CD8-positive, alpha-beta memory T cell (primary cell): ENCODE data around the gene MTA1. TPM values are rescaled to one million over a fixed set of nuclear protein-coding genes. Genes with fewer than 3 reads are reported as not detected.

Source experiments
- CTCF ChIA-PET: fragments of 350-600 bp; sonication (Branson Sonifier 250); formaldehyde crosslinking; loops from one replicate; lab custom pipeline; 2021; ENCODE audit warnings: antibody characterized with exemption; lab: Charles Lee
- POLR2A ChIA-PET: fragments of 350-600 bp; sonication (Branson Sonifier 250); formaldehyde crosslinking; loops from one replicate; lab custom pipeline; 2021; ENCODE audit warnings: antibody characterized with exemption; lab: Charles Lee
- DNase-seq, 5 donors: peaks; one replicate each; pipeline versions ENCODE4 v3.0.0 to v3.0.0-alpha.2; 2020 to 2022; ENCODE audit warnings: mixed read lengths in 1 of 5
- H3K27ac ChIP-seq: one replicate; pipeline ENCODE4 v1.7.0; 2013; ENCODE audit warnings: low read depth, mild to moderate bottlenecking, low read length, moderate library complexity
- H3K27me3 ChIP-seq: 2 replicates; pipeline ENCODE4 v1.7.0; 2013; ENCODE audit warnings: low read length, mild to moderate bottlenecking; ENCODE audit not compliant: insufficient read depth, poor library complexity, severe bottlenecking
- H3K36me3 ChIP-seq: 2 replicates; pipeline ENCODE4 v1.7.0; 2013; ENCODE audit warnings: mild to moderate bottlenecking, low read length, moderate library complexity; ENCODE audit not compliant: insufficient read depth
- H3K4me1 ChIP-seq: 2 replicates; pipeline ENCODE4 v1.7.0; 2013; ENCODE audit warnings: mild to moderate bottlenecking, low read length, moderate library complexity; ENCODE audit not compliant: insufficient read depth
- H3K4me3 ChIP-seq: 2 replicates; pipeline ENCODE4 v1.7.0; 2013; ENCODE audit warnings: mild to moderate bottlenecking, low read length
- H3K9me3 ChIP-seq: 2 replicates; pipeline ENCODE4 v1.7.0; 2013; ENCODE audit warnings: mild to moderate bottlenecking, low read length
- H3K27ac Mint-ChIP-seq, 8 donors: one replicate each; pipeline ENCODE4 v1.8.0; 2020 to 2021; ENCODE audit warnings: mixed read lengths in 8 of 8, mild to moderate bottlenecking in 6 of 8, inconsistent platforms in 3 of 8, moderate library complexity in 3 of 8
- H3K27me3 Mint-ChIP-seq, 2 donors: one replicate each; pipeline ENCODE4 v1.8.0; 2020 to 2021; ENCODE audit warnings: mixed read lengths in 2 of 2, mild to moderate bottlenecking in 1 of 2, moderate library complexity in 1 of 2
- H3K36me3 Mint-ChIP-seq, 3 donors: one replicate each; pipeline ENCODE4 v1.8.0; 2020 to 2021; ENCODE audit warnings: mixed read lengths in 3 of 3, inconsistent platforms in 1 of 3, mild to moderate bottlenecking in 1 of 3
- H3K4me1 Mint-ChIP-seq, 3 donors: one replicate each; pipeline ENCODE4 v1.8.0; 2020 to 2021; ENCODE audit warnings: mixed read lengths in 3 of 3, inconsistent platforms in 1 of 3, mild to moderate bottlenecking in 1 of 3
- H3K4me3 Mint-ChIP-seq, 7 donors: one replicate each; pipeline ENCODE4 v1.8.0; 2020 to 2021; ENCODE audit warnings: mixed read lengths in 7 of 7, mild to moderate bottlenecking in 6 of 7, moderate library complexity in 4 of 7, inconsistent platforms in 2 of 7
- H3K9me3 Mint-ChIP-seq, 5 donors: one replicate each; pipeline ENCODE4 v1.8.0; 2020 to 2022; ENCODE audit warnings: mixed read lengths in 5 of 5, mild to moderate bottlenecking in 3 of 5, moderate library complexity in 2 of 5, inconsistent platforms in 1 of 5
- polyA plus RNA-seq: library from polyadenylated mRNA; unstranded; fragments of 300-500 nt; fragmentation: Illumina TruSeq; gene quantifications from one replicate; pipeline ENCODE4 v1.2.3, GENCODE V29; 2021
- total RNA-seq, 2 experiments: library from RNA; stranded (reverse); gene quantifications; one replicate each; pipeline ENCODE4 v1.2.3, GENCODE V29; 2021

The MTA1 gene
- total RNA-seq (100 to 1,000 TPM; 124 to 129 TPM), polyA plus RNA-seq (6.1 TPM)

- ChIA-PET CTCF (no interaction called here), POLR2A (no interaction called here)
- peak; percentile 37 to 58 (median 43) for DNase-seq
- H3K36me3 Mint-ChIP-seq: peaks cover 0 to 2% (median 0%) of the 10 kb centered on the region in 3 donors
- H3K4me3 ChIP-seq: peak within 1 kb of the TSS; percentile 59
- H3K9me3 ChIP-seq: no peaks in the 10 kb centered on the region
- peak within 1 kb of the TSS; percentile 78 to 93 (median 87) for H3K4me3 Mint-ChIP-seq
- H3K4me1 Mint-ChIP-seq: peaks cover 25 to 43% (median 29%) of the 10 kb centered on the region in 3 donors
- H3K4me1 ChIP-seq: peaks cover 36% of the 10 kb centered on the region
- H3K9me3 Mint-ChIP-seq: no peaks in the 10 kb centered on the region
- peak within 1 kb of the TSS in 6 of 8 donors; percentile 23 to 92 (median 73) for H3K27ac Mint-ChIP-seq
- H3K36me3 ChIP-seq: no peaks in the 10 kb centered on the region
- peak within 1 kb of the TSS; percentile 51 for H3K27ac ChIP-seq
- no peaks in the 10 kb centered on the region for H3K27me3 ChIP-seq
- H3K27me3 Mint-ChIP-seq: peaks cover 2 to 8% of the 10 kb centered on the region in 2 donors
Observed at GRCh38 chr14:105419195-105420091, at the start of gene MTA1. TSS of gene MTA1 (plus strand) at chr14:105419827. CDS start at chr14:105420036, 209 bp downstream.

- POLR2A ChIA-PET: no interaction called here
- H3K4me3 Mint-ChIP-seq: no peak overlapping the region
Observed at GRCh38 chr14:105374389-105374788, 45.2 kb upstream of the MTA1 start.

DNA sequence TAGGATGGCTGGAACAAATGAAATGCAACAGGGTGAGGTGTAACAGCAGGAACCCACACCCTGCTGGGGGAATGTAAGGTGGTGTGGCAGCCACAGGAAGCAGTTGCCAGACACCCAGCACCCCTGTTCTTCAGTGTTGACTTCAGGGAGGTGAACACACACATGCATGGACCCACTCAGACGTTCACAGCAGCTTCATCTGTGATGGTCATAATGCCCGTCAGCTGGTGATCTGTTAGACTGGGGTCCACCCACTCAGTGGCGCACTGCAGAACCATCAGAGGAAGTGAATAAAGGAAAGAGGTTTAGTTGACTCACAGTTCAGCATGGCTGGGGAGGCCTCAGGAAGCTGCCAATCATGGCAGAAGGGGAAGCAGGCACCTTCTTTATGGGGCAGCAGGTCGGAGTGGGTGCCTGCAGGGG, 44.0 kb upstream of the MTA1 start:
- Mint-ChIP-seq H3K27me3 (no peaks in the 10 kb centered on the region), H3K4me3 (peak overlapping the region in 3 of 7 donors; percentile 15 to 77 (median 39)), H3K27ac (peak overlapping the region in 2 of 8 donors; percentile 38 to 86), H3K4me1 (peaks cover 11 to 13% (median 13%) of the 10 kb centered on the region in 3 donors), H3K9me3 (no peaks in the 10 kb centered on the region), H3K36me3 (peaks cover 0 to 3% (median 2%) of the 10 kb centered on the region in 3 donors)
- ChIA-PET CTCF (interaction anchor here (0.8 kb wide), 1 partner anchor 24 kb away, joined by 3 read pairs; no protein-coding TSS in a partner anchor), POLR2A (no interaction called here)
- H3K27me3 ChIP-seq: no peaks in the 10 kb centered on the region
- DNase-seq: peak in 1 of 5 donors; percentile 9
- H3K36me3 ChIP-seq: no peaks in the 10 kb centered on the region
- no peak overlapping the region for H3K27ac ChIP-seq
- H3K9me3 ChIP-seq: no peaks in the 10 kb centered on the region
- no peak overlapping the region for H3K4me3 ChIP-seq
- H3K4me1 ChIP-seq: peaks cover 19% of the 10 kb centered on the region

More at GRCh38 chr14:105374389-105374788, 45.2 kb upstream of the MTA1 start:
- Histone ChIP-seq H3K36me3 (no peaks in the 10 kb centered on the region), H3K27me3 (no peaks in the 10 kb centered on the region), H3K4me1 (peaks cover 20% of the 10 kb centered on the region), H3K9me3 (no peaks in the 10 kb centered on the region), H3K4me3 (no peak overlapping the region), H3K27ac (no peak overlapping the region)
- H3K4me1 Mint-ChIP-seq: peaks cover 12 to 14% (median 13%) of the 10 kb centered on the region in 3 donors
- CTCF ChIA-PET: interaction anchor here (1.3 to 5.8 kb wide), 4 partner anchors 24 to 159 kb away, joined by 4 to 72 read pairs (median 12); partner anchors contain the start of gene TEX22
- no peak for DNase-seq
- H3K27ac Mint-ChIP-seq: no peak overlapping the region
- H3K36me3 Mint-ChIP-seq: peaks cover 0 to 7% (median 2%) of the 10 kb centered on the region in 3 donors
- no peaks in the 10 kb centered on the region for H3K9me3 Mint-ChIP-seq
- H3K27me3 Mint-ChIP-seq: no peaks in the 10 kb centered on the region

GRCh38 chr14:105376521-105377440, 42.8 kb upstream of the MTA1 start:
- Histone ChIP-seq H3K4me1 (peaks cover 12% of the 10 kb centered on the region), H3K36me3 (no peaks in the 10 kb centered on the region), H3K4me3 (no peak overlapping the region), H3K9me3 (no peaks in the 10 kb centered on the region), H3K27me3 (no peaks in the 10 kb centered on the region), H3K27ac (no peak overlapping the region)
- H3K4me3 Mint-ChIP-seq: no peak overlapping the region
- CTCF ChIA-PET: interaction anchor here (0.8 kb wide), 1 partner anchor 25 kb away, joined by 3 read pairs; no protein-coding TSS in a partner anchor
- POLR2A ChIA-PET: no interaction called here
- H3K36me3 Mint-ChIP-seq: no peaks in the 10 kb centered on the region
- no peaks in the 10 kb centered on the region for H3K9me3 Mint-ChIP-seq
- H3K4me1 Mint-ChIP-seq: peaks cover 8 to 9% (median 8%) of the 10 kb centered on the region in 3 donors
- H3K27ac Mint-ChIP-seq: no peak overlapping the region
- H3K27me3 Mint-ChIP-seq: no peaks in the 10 kb centered on the region
- no peak for DNase-seq

DNA sequence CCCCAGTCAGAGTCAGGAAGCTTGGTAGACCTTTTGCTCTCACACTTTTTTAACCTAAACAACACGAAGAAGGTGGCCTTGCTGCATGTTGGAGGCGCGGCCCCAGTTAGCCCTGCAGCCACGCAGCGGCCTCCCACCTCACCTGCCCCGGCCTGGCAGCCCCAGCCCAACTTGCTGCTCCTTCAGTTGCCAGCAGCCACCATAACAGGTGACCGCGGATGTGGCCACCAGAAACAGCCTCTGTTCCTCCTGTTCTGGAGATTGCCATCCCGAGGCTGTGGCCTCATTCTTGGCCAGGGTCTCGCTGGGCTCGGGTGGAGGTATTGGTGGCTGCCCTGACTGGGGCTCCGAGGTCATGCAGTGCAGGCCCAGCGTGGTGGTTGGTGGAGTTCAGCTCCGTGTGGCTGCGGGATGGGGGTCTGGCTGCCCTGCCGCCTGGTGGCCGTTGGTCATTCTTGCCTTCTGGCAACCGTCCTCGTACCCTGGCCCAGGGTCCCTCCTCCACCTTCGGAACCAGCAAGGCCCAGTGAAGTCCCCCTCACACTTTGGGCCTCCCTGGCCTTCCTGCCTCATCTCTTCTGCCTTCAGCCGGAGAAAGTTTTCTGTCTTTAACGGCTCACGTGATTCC, 42.0 kb upstream of the MTA1 start:
- Mint-ChIP-seq H3K4me1 (peaks cover 8 to 9% (median 8%) of the 10 kb centered on the region in 3 donors), H3K4me3 (no peak overlapping the region), H3K9me3 (no peaks in the 10 kb centered on the region), H3K27me3 (no peaks in the 10 kb centered on the region), H3K36me3 (peaks cover 0 to 2% (median 0%) of the 10 kb centered on the region in 3 donors), H3K27ac (peak overlapping the region in 1 of 8 donors; percentile 56)
- Histone ChIP-seq H3K4me1 (peaks cover 12% of the 10 kb centered on the region), H3K9me3 (no peaks in the 10 kb centered on the region), H3K27me3 (no peaks in the 10 kb centered on the region), H3K36me3 (no peaks in the 10 kb centered on the region), H3K4me3 (no peak overlapping the region), H3K27ac (no peak overlapping the region)
- ChIA-PET POLR2A (no interaction called here), CTCF (no interaction called here)
- no peak for DNase-seq

- H3K9me3 Mint-ChIP-seq: no peaks in the 10 kb centered on the region
- H3K27ac ChIP-seq: no peak overlapping the region
- POLR2A ChIA-PET: no interaction called here
- CTCF ChIA-PET: no interaction called here
- no peaks in the 10 kb centered on the region for H3K27me3 Mint-ChIP-seq
- no peak overlapping the region for H3K4me3 ChIP-seq
- peak overlapping the region in 1 of 8 donors; percentile 56 for H3K27ac Mint-ChIP-seq
- H3K4me3 Mint-ChIP-seq: no peak overlapping the region
- peaks cover 0 to 7% (median 0%) of the 10 kb centered on the region in 3 donors for H3K36me3 Mint-ChIP-seq
- H3K27me3 ChIP-seq: no peaks in the 10 kb centered on the region
- H3K4me1 ChIP-seq: peaks cover 12% of the 10 kb centered on the region
- no peak for DNase-seq
- no peaks in the 10 kb centered on the region for H3K9me3 ChIP-seq
- H3K36me3 ChIP-seq: no peaks in the 10 kb centered on the region
- peaks cover 8 to 9% (median 8%) of the 10 kb centered on the region in 3 donors for H3K4me1 Mint-ChIP-seq
Observed at GRCh38 chr14:105378199-105378598, 41.4 kb upstream of the MTA1 start.
